Liver (tissue), 9 donors: ENCODE results near the gene TMEM59. TPM values are rescaled to one million over a fixed set of nuclear protein-coding genes. Genes with fewer than 3 reads are reported as not detected.

Source experiments
- DNase-seq: peaks from one replicate; pipeline ENCODE4 v3.0.0-alpha.2; 2017; ENCODE audit warnings: low spot score
- H3K27ac ChIP-seq, 2 donors: one replicate each; pipeline ENCODE4 v1.7.0; 2013; ENCODE audit warnings: inconsistent platforms in 2 of 2, low read length in 2 of 2, control low read depth in 1 of 2, low read depth in 1 of 2, mild to moderate bottlenecking in 1 of 2
- H3K27me3 ChIP-seq, 4 donors: one replicate each; pipeline versions ENCODE4 v1.6.1 to v1.7.0; 2013; ENCODE audit warnings: low read length in 3 of 4, inconsistent platforms in 1 of 4, mild to moderate bottlenecking in 1 of 4, moderate library complexity in 1 of 4; ENCODE audit not compliant: control insufficient read depth in 4 of 4, insufficient read depth in 4 of 4
- H3K36me3 ChIP-seq, 4 donors: one replicate each; pipeline versions ENCODE4 v1.6.1 to v1.7.0; 2013; ENCODE audit warnings: low read length in 3 of 4, mild to moderate bottlenecking in 3 of 4, low read depth in 1 of 4, moderate library complexity in 1 of 4; ENCODE audit not compliant: control insufficient read depth in 4 of 4, insufficient read depth in 3 of 4
- H3K4me1 ChIP-seq, 4 donors: one replicate each; pipeline versions ENCODE4 v1.6.1 to v1.7.0; 2013; ENCODE audit warnings: low read length in 3 of 4, mild to moderate bottlenecking in 3 of 4, moderate library complexity in 1 of 4; ENCODE audit not compliant: control insufficient read depth in 4 of 4, insufficient read depth in 4 of 4
- H3K4me3 ChIP-seq, 3 donors: one replicate each; pipeline versions ENCODE4 v1.6.1 to v1.7.0; 2013; ENCODE audit warnings: low read length in 3 of 3, control low read depth in 1 of 3, low read depth in 1 of 3, mild to moderate bottlenecking in 1 of 3
- H3K9ac ChIP-seq, 2 donors: one replicate each; pipeline ENCODE4 v1.7.0; 2013; ENCODE audit warnings: low read length in 2 of 2, mild to moderate bottlenecking in 2 of 2, moderate library complexity in 2 of 2, control low read depth in 1 of 2, low read depth in 1 of 2
- H3K9me3 ChIP-seq, 4 donors: one replicate each; pipeline versions ENCODE4 v1.6.1 to v1.7.0; 2013; ENCODE audit warnings: low read length in 3 of 4; ENCODE audit not compliant: control insufficient read depth in 4 of 4
- ATF3 ChIP-seq: IDR thresholded peaks from 2 replicates; pipeline ENCODE4 v1.6.1; 2016; ENCODE audit warnings: antibody characterized with exemption
- CTCF ChIP-seq: fragments of 150-350 bp; IDR thresholded peaks from 2 replicates; pipeline ENCODE4 v1.5.1; 2017; ENCODE audit warnings: improper control_type of control experiment, low read depth, low read length; ENCODE audit not compliant: missing input control
- FOXA1 ChIP-seq: IDR thresholded peaks from 2 replicates; pipeline ENCODE4 v1.6.1; 2016; ENCODE audit warnings: antibody characterized with exemption
- FOXA2 ChIP-seq: IDR thresholded peaks from 2 replicates; pipeline ENCODE4 v1.6.1; 2016; ENCODE audit warnings: antibody characterized with exemption
- GABPA ChIP-seq, 2 donors: IDR thresholded peaks in 1 of 2; conservative IDR thresholded peaks in 1 of 2; 2 replicates each; pipeline ENCODE4 v1.6.1; 2016; ENCODE audit warnings: antibody characterized with exemption in 2 of 2, mild to moderate bottlenecking in 1 of 2, moderate library complexity in 1 of 2
- HNF4A ChIP-seq, 2 donors: conservative IDR thresholded peaks; 2 replicates each; pipeline ENCODE4 v1.6.1; 2016; ENCODE audit warnings: antibody characterized with exemption in 2 of 2, mild to moderate bottlenecking in 2 of 2
- HNF4G ChIP-seq: IDR thresholded peaks from 2 replicates; pipeline ENCODE4 v1.6.1; 2016; ENCODE audit warnings: antibody characterized with exemption
- JUND ChIP-seq, 2 donors: IDR thresholded peaks; 2 replicates each; pipeline ENCODE4 v1.6.1; 2016; ENCODE audit warnings: antibody characterized with exemption in 2 of 2
- MAX ChIP-seq: IDR thresholded peaks from 2 replicates; pipeline ENCODE4 v1.6.1; 2016; ENCODE audit warnings: antibody characterized with exemption
- NR2F2 ChIP-seq: IDR thresholded peaks from 2 replicates; pipeline ENCODE4 v1.6.1; 2016; ENCODE audit warnings: antibody characterized with exemption
- RAD21 ChIP-seq, 2 donors: IDR thresholded peaks; 2 replicates each; pipeline ENCODE4 v1.6.1; 2016; ENCODE audit warnings: antibody characterized with exemption in 2 of 2, mild to moderate bottlenecking in 2 of 2
- REST ChIP-seq: IDR thresholded peaks from 2 replicates; pipeline ENCODE4 v1.6.1; 2016; ENCODE audit warnings: antibody characterized with exemption, mild to moderate bottlenecking
- RXRA ChIP-seq, 2 donors: IDR thresholded peaks; 2 replicates each; pipeline ENCODE4 v1.6.1; 2017 to 2018; ENCODE audit warnings: antibody characterized with exemption in 2 of 2, mild to moderate bottlenecking in 1 of 2
- SP1 ChIP-seq: IDR thresholded peaks from 2 replicates; pipeline ENCODE4 v1.6.1; 2018; ENCODE audit warnings: antibody characterized with exemption, mild to moderate bottlenecking
- YY1 ChIP-seq: IDR thresholded peaks from 2 replicates; pipeline ENCODE4 v1.6.1; 2016; ENCODE audit warnings: antibody characterized with exemption, mild to moderate bottlenecking
- ZBTB33 ChIP-seq: IDR thresholded peaks from 2 replicates; pipeline ENCODE4 v1.6.1; 2016; ENCODE audit warnings: antibody characterized with exemption
- WGBS: extraction: QIAGEN DNeasy Blood & Tissue Kit; methylation state at CpG from one replicate; pipeline ENCODE4 v1.1.7; 2013; 5-methylcytosine and 5-hydroxymethylcytosine counted together
- polyA plus RNA-seq, 2 donors: library from polyadenylated mRNA; stranded (reverse) in 1 of 2; unstranded in 1 of 2; fragments of 200-250 nt in 1 of 2; fragments of >200 nt in 1 of 2; fragmentation: Nextera tagmentation in 1 of 2; extraction: Ambion mirVana in 1 of 2; gene quantifications; one replicate each; pipeline versions ENCODE4 v1.2.1 to v1.2.3, GENCODE V29; 2013 to 2015
- total RNA-seq, 2 donors: library from RNA; depleted of rRNA; stranded (reverse); fragments of >200 nt; gene quantifications; one replicate each; pipeline ENCODE4 v1.2.3, GENCODE V29; 2014
- donor health status: healthy.
- donor health status: healthy.
- donor health status: healthy.
- donor health status: healthy.
- donor health status: healthy.

The TMEM59 gene
- total and polyA plus RNA-seq, 4 donors = 255 to 436 (median 279) TPM

GRCh38 chr1:54011316-54012007 is 41.5 kb downstream of the TMEM59 start:
- Histone ChIP-seq H3K9me3 (no peaks in the 10 kb centered on the region), H3K27ac (no peak overlapping the region), H3K4me3 (no peak overlapping the region), H3K9ac (no peak overlapping the region), H3K36me3 (no peaks in the 10 kb centered on the region), H3K4me1 (peaks cover 0 to 5% (median 1%) of the 10 kb centered on the region in 4 donors), H3K27me3 (no peaks in the 10 kb centered on the region)
- 92% methylated on average over 9 of the region's 9 CpGs for WGBS
- TF ChIP-seq CTCF (no peak), JUND (IDR thresholded peaks at IDR 0.05) (no peak), ZBTB33 (no peak), MAX (no peak), FOXA1 (no peak), RXRA (IDR thresholded peaks at IDR 0.05) (no peak), GABPA (IDR thresholded peaks at IDR 0.05 in 1 of 2, conservative IDR thresholded peaks at IDR 0.05 in 1 of 2) (no peak), SP1 (no peak), ATF3 (no peak), HNF4A (conservative IDR thresholded peaks at IDR 0.05) (no peak), RAD21 (IDR thresholded peaks at IDR 0.05) (no peak), HNF4G (no peak)
- DNase-seq = no peak

- H3K9me3 ChIP-seq = no peaks in the 10 kb centered on the region
- H3K27ac ChIP-seq = no peak overlapping the region
- WGBS = 84% methylated on average over 5 of the region's 5 CpGs
- H3K4me1 ChIP-seq = no peaks in the 10 kb centered on the region
- no peak overlapping the region for H3K9ac ChIP-seq
- no peak overlapping the region for H3K4me3 ChIP-seq
- DNase-seq = no peak
- H3K27me3 ChIP-seq = no peaks in the 10 kb centered on the region
- no peaks in the 10 kb centered on the region for H3K36me3 ChIP-seq
- no peak for TF ChIP-seq REST
- TF ChIP-seq RXRA (IDR thresholded peaks at IDR 0.05) = no peak
- no peak for TF ChIP-seq HNF4G
- no peak for TF ChIP-seq GABPA (IDR thresholded peaks at IDR 0.05 in 1 of 2, conservative IDR thresholded peaks at IDR 0.05 in 1 of 2)
- TF ChIP-seq CTCF = no peak
- no peak for TF ChIP-seq ATF3
- no peak for TF ChIP-seq FOXA1
- TF ChIP-seq HNF4A (conservative IDR thresholded peaks at IDR 0.05) = no peak
- no peak for TF ChIP-seq ZBTB33
- no peak for TF ChIP-seq YY1
- TF ChIP-seq SP1 = no peak
- no peak for TF ChIP-seq FOXA2
- TF ChIP-seq MAX = no peak
- TF ChIP-seq NR2F2 = no peak
Observed at GRCh38 chr1:54010415-54011117, 42.4 kb downstream of the TMEM59 start.
